NCI-H1105 treated with DMSO at 0.1 percent for 48 hours (cell line): ENCODE data around the gene CHMP5.
A peak's percentile ranks its signal among the peaks of the same experiment; 100 is the strongest.

Experiments
- DNase-seq: peaks from one replicate; lab custom pipeline; 2025; lab: John Stamatoyannopoulos, UW

CHMP5 gene

DNA sequence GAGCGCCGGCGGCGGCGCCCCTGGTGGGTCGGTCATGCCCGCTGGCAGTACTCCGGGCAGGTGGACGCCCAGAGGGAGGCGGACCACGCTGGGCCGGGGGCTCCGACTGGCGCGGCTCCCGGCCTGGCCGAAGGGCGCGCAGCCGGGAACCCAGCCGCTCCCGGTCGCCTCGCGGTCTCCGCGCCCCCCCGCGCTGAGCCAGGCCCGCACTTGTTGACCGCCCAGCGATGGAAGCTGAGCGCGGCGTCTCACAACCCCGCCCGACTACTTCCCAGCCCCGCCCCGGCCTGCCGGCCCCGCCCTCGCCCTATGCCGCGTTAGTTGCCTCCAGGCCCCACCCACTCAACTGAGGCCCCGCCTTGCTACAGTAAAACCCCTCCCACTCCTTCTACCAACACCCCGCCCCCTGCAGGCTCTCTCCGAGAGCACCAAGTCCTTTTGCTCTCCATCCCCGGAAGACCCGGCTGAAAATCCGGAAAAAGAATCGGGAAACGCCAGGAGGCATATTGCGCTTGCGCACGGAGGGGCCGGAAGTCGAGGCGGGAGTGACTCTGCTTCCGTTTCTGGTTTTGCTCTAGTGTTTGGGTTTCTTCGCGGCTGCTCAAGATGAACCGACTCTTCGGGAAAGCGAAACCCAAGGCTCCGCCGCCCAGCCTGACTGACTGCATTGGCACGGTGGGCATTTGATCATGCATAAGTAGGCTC, at the start of gene CHMP5, which contains the start of gene BAG1:
Gene CHMP5, plus strand, starts transcription at position 577 of the 705 bp plus-strand sequence. Its CDS starts 30 bp downstream, at position 607.
Gene BAG1, minus strand, starts transcription at position 236 of the 705 bp plus-strand sequence.
- peak; percentile 99 for DNase-seq

DNA sequence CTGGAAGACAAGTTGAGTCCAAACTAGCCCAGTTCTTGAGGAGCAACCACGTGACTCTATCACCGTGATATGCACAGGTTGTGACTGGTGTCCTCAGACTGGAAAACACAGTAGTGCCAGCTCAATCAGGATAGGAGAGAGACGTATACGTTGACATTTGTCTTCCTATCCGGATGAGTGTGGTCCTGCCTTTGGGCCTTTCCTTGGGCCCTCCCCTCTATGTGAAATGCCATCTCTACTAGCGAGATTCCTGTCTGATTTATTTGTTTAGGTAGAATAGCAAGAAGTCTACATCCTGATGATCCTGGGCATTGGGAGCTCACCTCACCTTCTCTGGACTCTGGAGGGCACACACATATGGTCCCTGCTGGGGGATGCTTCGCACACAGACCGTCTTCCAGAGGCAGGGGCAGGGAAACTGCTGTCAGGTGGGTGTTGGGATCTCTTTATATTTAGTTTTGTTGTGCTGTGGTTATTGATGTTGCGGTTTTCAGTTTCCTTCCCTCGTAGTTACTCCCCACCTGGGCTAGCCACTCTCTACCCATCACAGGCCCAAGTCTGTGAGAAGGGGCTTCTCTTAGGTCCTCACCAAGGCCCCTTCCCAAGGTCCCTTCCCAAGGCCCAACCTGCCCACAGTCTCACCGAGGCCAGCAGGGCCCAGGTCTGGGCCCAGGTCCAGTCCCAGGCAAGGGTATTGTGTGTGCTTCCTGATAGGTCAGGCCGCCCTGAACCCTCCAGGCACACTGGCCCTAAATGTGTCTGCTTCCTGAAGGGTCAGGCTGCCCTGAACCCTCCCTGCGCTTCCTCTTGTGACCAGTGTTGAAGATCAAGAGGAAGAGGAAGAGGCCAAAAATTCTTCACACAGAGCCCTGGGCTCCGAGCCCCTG, 43.9 kb upstream of the CHMP5 start:
- DNase-seq = no peak

DNA sequence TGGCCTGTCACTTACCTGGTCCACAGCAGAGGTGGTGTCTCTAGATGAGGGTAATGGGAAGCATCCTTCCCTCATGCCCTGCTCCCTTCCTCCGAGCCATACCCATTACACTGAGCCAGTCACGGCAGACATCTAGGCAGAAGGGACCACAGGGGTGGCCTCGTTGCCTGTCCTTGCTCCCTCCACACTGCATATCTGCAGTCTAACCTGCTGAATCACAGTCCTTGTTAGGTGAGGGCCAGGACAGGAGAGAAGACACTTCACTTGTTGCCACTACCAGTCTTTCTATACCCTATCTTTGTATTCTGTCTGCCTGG, 43.3 kb upstream of the CHMP5 start:
- no peak for DNase-seq

- DNase-seq = no peak
These were observed 42.8 kb upstream of the CHMP5 start for GRCh38 chr9:33222031-33222430.

DNA sequence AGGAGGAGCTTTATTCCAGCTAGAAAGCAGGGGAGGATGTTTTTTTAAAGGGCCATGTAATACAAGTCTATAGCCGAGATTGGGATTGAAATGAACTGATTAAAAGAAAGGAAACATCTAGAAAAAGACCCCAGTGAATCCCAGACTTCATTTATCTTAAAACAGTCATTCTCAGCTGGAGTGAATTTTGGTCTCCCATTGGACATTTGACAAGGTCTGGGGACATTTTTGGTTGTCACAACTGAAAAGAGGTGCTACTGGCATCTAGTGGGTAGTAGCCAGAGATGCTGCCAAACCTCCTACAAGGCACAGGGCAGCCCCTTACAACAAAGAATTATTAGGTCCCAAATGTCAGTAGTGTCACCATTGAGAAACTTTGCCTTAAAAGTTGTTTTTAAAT, 41.2 kb upstream of the CHMP5 start:
- DNase-seq = no peak

GRCh38 chr9:33225319-33226147, 39.3 kb upstream of the CHMP5 start:
- DNase-seq = peak; percentile 67

DNA sequence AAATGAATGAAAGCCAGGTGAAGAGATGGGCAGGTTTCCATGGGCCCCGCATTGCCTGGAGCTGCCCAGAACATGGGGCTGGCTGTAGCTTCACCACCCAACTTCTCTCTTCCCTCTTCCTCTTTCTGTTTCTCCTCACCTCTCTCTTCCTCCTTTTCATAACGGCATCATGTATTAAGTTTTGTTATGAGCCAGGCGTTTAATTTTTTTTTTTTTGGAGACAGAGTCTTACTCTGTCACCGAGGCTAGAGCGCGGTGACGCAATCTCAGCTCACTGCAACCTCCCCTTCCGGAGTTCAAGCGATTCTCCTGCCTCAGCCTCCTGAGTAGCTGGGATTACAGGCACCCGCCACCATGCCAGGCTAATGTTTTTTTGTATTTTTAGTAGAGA, 37.8 kb upstream of the CHMP5 start:
- no peak for DNase-seq

GRCh38 chr9:33227741-33228140, 37.1 kb upstream of the CHMP5 start:
- no peak for DNase-seq

- DNase-seq = no peak
These were observed 36.2 kb upstream of the CHMP5 start for GRCh38 chr9:33228606-33229005.

- DNase-seq = peak; percentile 81
These were observed 35.3 kb upstream of the CHMP5 start for GRCh38 chr9:33229359-33230114.

DNA sequence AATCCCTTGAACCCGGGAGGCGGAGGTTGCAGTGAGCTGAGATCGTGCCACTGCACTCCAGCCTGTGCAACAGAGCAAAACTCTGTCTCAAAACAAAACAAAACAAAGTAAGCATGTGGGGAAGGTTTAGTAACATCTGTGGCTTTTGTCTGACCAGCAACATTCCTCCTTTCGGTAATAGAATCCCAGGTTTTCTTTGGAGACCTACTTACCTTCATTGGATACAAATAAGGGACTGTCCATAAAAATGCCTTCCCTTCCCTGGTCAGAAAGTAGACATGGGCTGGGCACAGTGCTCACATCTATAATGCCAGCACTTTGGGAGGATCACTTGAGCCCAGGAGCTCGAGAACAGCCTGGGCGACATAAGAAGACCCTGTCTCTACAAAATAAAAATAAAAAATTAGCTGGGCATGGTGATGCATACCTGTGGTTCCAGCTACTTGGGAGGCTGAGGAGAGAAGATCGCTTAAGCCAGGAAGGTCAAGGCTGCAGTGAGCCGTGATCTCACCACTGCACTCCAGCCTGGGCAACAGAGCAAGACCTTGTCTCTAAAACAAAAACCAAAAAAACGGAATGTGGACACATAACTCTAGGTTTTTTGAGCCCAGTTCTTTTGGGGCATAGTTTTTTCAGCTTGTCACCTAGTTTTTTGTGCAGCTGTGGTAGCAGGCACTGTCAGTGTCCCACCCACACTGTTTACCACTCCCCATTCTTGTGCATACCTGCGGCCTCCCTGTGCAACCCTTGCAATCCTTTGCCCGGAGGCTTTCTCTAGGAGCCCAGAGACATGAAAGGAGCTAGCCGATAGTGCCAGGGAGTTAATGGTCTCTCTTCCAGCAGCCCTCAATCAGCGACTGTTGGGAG, 33.9 kb upstream of the CHMP5 start:
- no peak for DNase-seq

DNA sequence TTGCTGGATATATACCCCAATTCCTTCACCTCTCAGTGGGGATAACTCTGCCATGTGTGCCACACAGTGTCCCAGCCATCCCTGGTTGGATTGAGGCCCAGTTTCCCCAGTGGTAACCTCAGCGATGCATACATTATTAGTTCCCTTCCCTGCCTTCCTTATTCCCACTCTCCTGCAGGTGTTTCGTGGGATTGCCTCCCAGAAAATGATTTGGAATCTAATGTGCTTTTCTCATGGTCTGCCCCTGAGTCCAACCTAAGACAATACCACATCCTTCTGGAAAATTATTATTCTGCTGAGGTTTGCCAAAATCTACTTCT, 33.3 kb upstream of the CHMP5 start:
- DNase-seq = no peak

DNA sequence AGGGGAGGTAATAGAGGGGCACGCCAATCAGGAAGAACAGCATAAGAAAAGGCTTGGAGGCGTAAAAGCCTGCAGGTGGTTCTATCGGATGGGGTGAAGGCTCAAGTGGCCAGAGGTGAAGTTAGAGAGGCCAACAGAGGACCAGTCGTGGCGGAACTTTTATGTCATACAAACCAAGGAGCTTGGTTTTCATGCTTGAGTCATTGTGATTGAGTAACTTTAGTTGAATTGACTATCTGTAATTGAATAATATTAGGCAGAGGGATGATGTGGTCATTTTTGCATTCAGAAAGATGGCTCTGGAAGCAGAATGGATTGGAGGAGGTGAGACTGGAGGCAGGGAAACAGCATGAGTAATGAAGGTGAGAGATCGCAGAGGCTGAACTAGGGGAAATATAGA, 32.0 kb upstream of the CHMP5 start:
- no peak for DNase-seq

- peak; percentile 66 for DNase-seq
These were observed 31.1 kb upstream of the CHMP5 start for GRCh38 chr9:33233626-33234342.

DNA sequence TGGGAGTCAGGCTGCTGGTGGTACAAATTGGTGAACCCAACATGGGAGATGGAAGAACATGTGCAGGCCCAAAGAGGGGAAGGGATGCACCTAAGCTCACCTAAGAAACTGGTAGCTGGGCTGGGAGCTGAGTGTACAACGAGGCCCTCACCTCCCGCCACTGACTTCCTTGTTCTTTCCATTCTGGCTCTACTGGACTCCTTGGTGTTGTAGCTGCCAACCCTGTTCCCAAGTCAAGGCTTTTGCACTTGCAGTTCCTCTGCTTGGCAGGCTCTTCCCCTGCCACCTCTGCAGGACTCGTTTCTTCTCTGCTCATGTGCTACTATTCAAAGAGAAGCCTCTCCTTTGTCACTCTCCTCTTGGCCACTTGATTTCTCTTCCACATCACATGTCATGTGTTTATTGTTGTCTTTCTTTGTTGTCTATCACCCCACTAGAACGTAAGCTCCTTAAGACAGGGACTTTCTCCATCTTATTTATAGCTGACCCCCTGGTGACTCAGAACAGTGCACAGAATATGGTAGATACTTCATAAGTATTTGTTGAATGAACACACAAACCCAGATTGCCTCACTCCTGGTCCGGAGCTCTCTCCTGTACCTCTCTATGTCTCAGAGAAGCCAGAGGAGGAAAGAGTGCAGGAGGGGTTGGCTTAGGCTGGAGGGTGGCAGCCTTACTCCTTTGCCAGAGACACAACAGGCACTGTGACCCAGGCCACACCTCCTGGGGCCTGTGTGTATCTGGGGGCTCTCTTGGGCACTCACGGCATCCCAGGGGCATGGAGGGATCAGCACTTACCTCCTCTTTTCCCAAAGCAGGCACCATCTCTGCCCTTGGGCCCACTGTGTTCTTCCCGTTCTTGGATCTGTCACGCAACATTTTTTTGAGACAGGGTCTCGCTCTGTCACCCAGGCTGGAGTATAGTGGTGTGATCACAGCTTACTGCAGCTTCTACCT, 30.1 kb upstream of the CHMP5 start:
- no peak for DNase-seq

- no peak for DNase-seq
These were observed 28.3 kb upstream of the CHMP5 start for GRCh38 chr9:33236571-33236970.

GRCh38 chr9:33239921-33240320, 24.9 kb upstream of the CHMP5 start, which contains the start of gene SPINK4:
Gene SPINK4, plus strand, starts transcription at chr9:33240167. Its CDS starts 42 bp downstream, at chr9:33240209.
- DNase-seq = no peak

GRCh38 chr9:33241298-33241697, 23.6 kb upstream of the CHMP5 start:
- DNase-seq = no peak

GRCh38 chr9:33242609-33243134, 22.2 kb upstream of the CHMP5 start:
- DNase-seq = no peak
